ENCODE results near the gene ANKRD36C. TPM values are rescaled to one million over a fixed set of nuclear protein-coding genes. Genes with fewer than 3 reads are reported as not detected.

Gene ANKRD36C
- total RNA-seq (2022; extraction: Qiagen RNA extraction) = 3.0 to 6.9 TPM (median 4.2 TPM) in 5 replicates

GRCh38 chr2:95991351-95992094 is at the start of gene ANKRD36C:
Gene ANKRD36C (minus strand): TSS chr2:95991824. CDS start chr2:95991708, 116 bp downstream.

GRCh38 chr2:96034792-96035191 is 43.2 kb upstream of the ANKRD36C start, which contains the start of gene GPAT2:
Gene GPAT2 (minus strand): TSS chr2:96034916. CDS start chr2:96032359, 2,557 bp downstream.

Other genes starting within 250 kb of the ANKRD36C start
- not detected in 5 replicates for gene GPAT2, start 43.1 kb upstream of the ANKRD36C start, total RNA-seq (2022; extraction: Qiagen RNA extraction)
- 0.05 to 0.13 TPM (median 0.09 TPM) in 5 replicates for gene ADRA2B, start 124.7 kb upstream of the ANKRD36C start, total RNA-seq (2022; extraction: Qiagen RNA extraction)
- not detected in 5 replicates for gene ASTL, start 146.7 kb upstream of the ANKRD36C start, total RNA-seq (2022; extraction: Qiagen RNA extraction)
- gene DUSP2, start 153.6 kb upstream of the ANKRD36C start, total RNA-seq (2022; extraction: Qiagen RNA extraction) = 0.41 to 0.67 TPM (median 0.44 TPM) in 5 replicates
- gene STARD7, start 217.0 kb upstream of the ANKRD36C start, total RNA-seq (2022; extraction: Qiagen RNA extraction) = 88.4 to 92.9 TPM (median 88.9 TPM) in 5 replicates

All from A549 treated with Mapracorat at 1 μM for 4 hours (cell line).